Measurements from ENCODE around the gene CPSF4L.

Gene CPSF4L

GRCh38 chr17:73214008-73214407 is 47.7 kb downstream of the CPSF4L start:
- H3K27ac ChIP-seq, result no peak overlapping the region
- H3K4me3 ChIP-seq, result no peak overlapping the region

GRCh38 chr17:73211745-73212144 is 49.9 kb downstream of the CPSF4L start:
- Histone ChIP-seq H3K27ac (no peak overlapping the region), H3K4me3 (no peak overlapping the region)

GRCh38 chr17:73210002-73210678 is 51.5 kb downstream of the CPSF4L start:
- peak overlapping the region in 1 of 21 experiments; percentile 59 for H3K27ac ChIP-seq
- no peak overlapping the region for H3K4me3 ChIP-seq

GRCh38 chr17:73209436-73209835 is 52.2 kb downstream of the CPSF4L start:
- H3K27ac ChIP-seq, result peak overlapping the region in 1 of 21 experiments; percentile 59
- H3K4me3 ChIP-seq, result no peak overlapping the region

GRCh38 chr17:73208139-73208827 is 53.4 kb downstream of the CPSF4L start:
- H3K27ac ChIP-seq, result no peak overlapping the region
- no peak overlapping the region for H3K4me3 ChIP-seq

- peak overlapping the region in 1 of 21 experiments; percentile 48 for H3K27ac ChIP-seq
- H3K4me3 ChIP-seq, result no peak overlapping the region
Measured at GRCh38 chr17:73205459-73205961, 56.2 kb downstream of the CPSF4L start.

- H3K4me3 ChIP-seq, result no peak overlapping the region
- peak overlapping the region in 5 of 21 experiments; percentile 1 to 53 (median 32) for H3K27ac ChIP-seq
Measured at GRCh38 chr17:73203788-73204479, 57.7 kb downstream of the CPSF4L start.

- H3K27ac ChIP-seq, result peak overlapping the region in 4 of 21 experiments; percentile 1 to 47 (median 28)
- no peak overlapping the region for H3K4me3 ChIP-seq
Measured at GRCh38 chr17:73203135-73203787, 58.4 kb downstream of the CPSF4L start.

- Histone ChIP-seq H3K27ac (no peak overlapping the region), H3K4me3 (no peak overlapping the region)
Measured at GRCh38 chr17:73201215-73202069, 60.2 kb downstream of the CPSF4L start.

- H3K27ac ChIP-seq, result no peak overlapping the region
- H3K4me3 ChIP-seq, result no peak overlapping the region
Measured at GRCh38 chr17:73200476-73200875, 61.2 kb downstream of the CPSF4L start.

- H3K27ac ChIP-seq, result no peak overlapping the region
- no peak overlapping the region for H3K4me3 ChIP-seq
Measured at GRCh38 chr17:73199751-73200317, 61.8 kb downstream of the CPSF4L start.

- no peak overlapping the region for H3K4me3 ChIP-seq
- H3K27ac ChIP-seq, result no peak overlapping the region
Measured at GRCh38 chr17:73198930-73199260, 62.8 kb downstream of the CPSF4L start.
